Pancreas (tissue), 10 donors: ENCODE data around the gene NBDY. TPM values are rescaled to one million over a fixed set of nuclear protein-coding genes. Genes with fewer than 3 reads are reported as not detected.
A peak's percentile ranks its signal among the peaks of the same experiment; 100 is the strongest.

Experiments
- ATAC-seq, 4 donors: fragments of 200-7000 bp; cut with Tn5 transposase; one replicate each; pipeline versions ENCODE4 v1.8.0 to v1.9.1; 2020; ENCODE audit warnings: mild to moderate bottlenecking in 4 of 4, moderate library complexity in 4 of 4
- DNase-seq, 6 donors: peaks; one replicate each; pipeline ENCODE4 v3.0.0-alpha.2; 2020
- FAIRE-seq: peaks from 2 replicates; lab custom pipeline; 2012; peaks lifted over from hg19 to GRCh38; lab: Jason Lieb, UNC
- H3K27ac ChIP-seq, 4 donors: fragments of 200-600 bp; sonication (generic); 1 replicate in 3 of 4; 2 replicates in 1 of 4; pipeline versions ENCODE4 v1.5.0 to v1.8.0; 2020
- H3K27me3 ChIP-seq, 4 donors: fragments of 200-600 bp; one replicate each; pipeline ENCODE4 v1.8.0; 2021
- H3K36me3 ChIP-seq, 3 donors: fragments of 200-600 bp; sonication (generic) in 1 of 3; one replicate each; pipeline versions ENCODE4 v1.5.0 to v1.8.0; 2020 to 2021
- H3K4me1 ChIP-seq, 3 donors: fragments of 200-600 bp; one replicate each; pipeline ENCODE4 v1.8.0; 2021
- H3K4me3 ChIP-seq, 4 donors: fragments of 200-600 bp; sonication (generic) in 2 of 4; one replicate each; pipeline versions ENCODE4 v1.5.0 to v1.8.0; 2020 to 2021
- H3K9me3 ChIP-seq, 4 donors: fragments of 200-600 bp; one replicate each; pipeline ENCODE4 v1.8.0; 2021
- WGBS, 2 donors: extraction: QIAGEN DNeasy Blood & Tissue Kit; methylation state at CpG; one replicate each; pipeline ENCODE4 v1.1.7; 2013; 5-methylcytosine and 5-hydroxymethylcytosine counted together
- intact Hi-C, 3 donors: fragments of 100-400 bp; cut with DNase I; formaldehyde crosslinking; loops; one replicate each; pipeline versions ENCODE4 v1.11.1 to v1.14.2; 2022
- polyA plus RNA-seq, 2 donors: library from polyadenylated mRNA; stranded (reverse); fragments of 200-250 nt; gene quantifications; one replicate each; pipeline ENCODE4 v1.2.3, GENCODE V29; 2013
- total RNA-seq, 6 donors: library from RNA; stranded (reverse); fragmentation: NEBNext Ultra II Directional in 4 of 6; extraction: Animal tissue kit (Norgen Biotek cat#: 25700) in 4 of 6; gene quantifications; one replicate each; pipeline versions ENCODE4 v1.2.1 to v1.2.4, GENCODE V29; 2021 to 2023
- TF ChIP-seq, protein P1 (sequence below), 4 donors: fragments of 200-600 bp; sonication (generic) in 3 of 4; IDR thresholded peaks; one replicate each; pipeline versions ENCODE4 v1.5.0 to v1.8.0; 2021; ENCODE audit warnings: antibody characterized with exemption in 4 of 4
- donor health status: healthy with polysubstance abuse.
- donor health status: DM: no; HTN: no; CAD: no; lungs with moderate emphysema.
- donor health status: DM: no; HTN: no; CAD: no.
- donor health status: control.
- donor health status: control.
- donor health status: Bipolar disorder and iron deficiency.
- donor health status: DM: yes; HTN: yes; CAD: no.
- donor health status: DM: no; HTN: no; CAD: no.
- donor health status: DM: no; HTN: no; CAD: no.
- donor health status: DM: yes; HTN: yes; CAD: no.

The NBDY gene
- total and polyA plus RNA-seq, 8 donors = 7.0 to 22.8 (median 9.1) TPM

DNA sequence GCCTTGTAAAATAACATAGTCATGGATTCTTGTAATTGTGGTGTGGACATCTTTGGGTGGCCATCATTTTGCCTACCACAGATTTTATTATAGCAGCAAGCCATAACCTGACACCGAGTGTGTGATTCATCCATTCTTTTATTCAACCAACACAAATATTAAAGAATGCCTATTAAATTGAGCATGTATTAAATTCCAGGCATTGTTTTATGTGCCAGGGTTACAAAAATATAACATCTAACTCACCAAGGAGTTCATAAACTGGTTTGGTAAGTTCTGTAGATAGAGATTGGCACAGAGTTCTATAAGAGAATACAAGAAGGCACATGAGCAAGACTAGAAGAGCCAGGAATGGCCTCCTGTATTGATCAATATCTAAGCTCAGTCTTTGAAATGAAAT is 18.0 kb downstream of the NBDY start:
- intact Hi-C loops = no loop called here
- no peaks in the 10 kb centered on the region for H3K9me3 ChIP-seq
- FAIRE-seq (no peak), ATAC-seq (no peak), DNase-seq (no peak)
- WGBS, 2 donors = 85 to 92% methylated on average over 1 of the region's 1 CpG
- H3K4me1 ChIP-seq = no peaks in the 10 kb centered on the region
- no peak overlapping the region for H3K27ac ChIP-seq
- no peak overlapping the region for H3K4me3 ChIP-seq
- no peaks in the 10 kb centered on the region for H3K36me3 ChIP-seq
- TF ChIP-seq, protein P1, sequence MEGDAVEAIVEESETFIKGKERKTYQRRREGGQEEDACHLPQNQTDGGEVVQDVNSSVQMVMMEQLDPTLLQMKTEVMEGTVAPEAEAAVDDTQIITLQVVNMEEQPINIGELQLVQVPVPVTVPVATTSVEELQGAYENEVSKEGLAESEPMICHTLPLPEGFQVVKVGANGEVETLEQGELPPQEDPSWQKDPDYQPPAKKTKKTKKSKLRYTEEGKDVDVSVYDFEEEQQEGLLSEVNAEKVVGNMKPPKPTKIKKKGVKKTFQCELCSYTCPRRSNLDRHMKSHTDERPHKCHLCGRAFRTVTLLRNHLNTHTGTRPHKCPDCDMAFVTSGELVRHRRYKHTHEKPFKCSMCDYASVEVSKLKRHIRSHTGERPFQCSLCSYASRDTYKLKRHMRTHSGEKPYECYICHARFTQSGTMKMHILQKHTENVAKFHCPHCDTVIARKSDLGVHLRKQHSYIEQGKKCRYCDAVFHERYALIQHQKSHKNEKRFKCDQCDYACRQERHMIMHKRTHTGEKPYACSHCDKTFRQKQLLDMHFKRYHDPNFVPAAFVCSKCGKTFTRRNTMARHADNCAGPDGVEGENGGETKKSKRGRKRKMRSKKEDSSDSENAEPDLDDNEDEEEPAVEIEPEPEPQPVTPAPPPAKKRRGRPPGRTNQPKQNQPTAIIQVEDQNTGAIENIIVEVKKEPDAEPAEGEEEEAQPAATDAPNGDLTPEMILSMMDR (IDR thresholded peaks at IDR 0.05) = no peak
- H3K27me3 ChIP-seq = peaks cover 0 to 17% (median 2%) of the 10 kb centered on the region in 4 donors

DNA sequence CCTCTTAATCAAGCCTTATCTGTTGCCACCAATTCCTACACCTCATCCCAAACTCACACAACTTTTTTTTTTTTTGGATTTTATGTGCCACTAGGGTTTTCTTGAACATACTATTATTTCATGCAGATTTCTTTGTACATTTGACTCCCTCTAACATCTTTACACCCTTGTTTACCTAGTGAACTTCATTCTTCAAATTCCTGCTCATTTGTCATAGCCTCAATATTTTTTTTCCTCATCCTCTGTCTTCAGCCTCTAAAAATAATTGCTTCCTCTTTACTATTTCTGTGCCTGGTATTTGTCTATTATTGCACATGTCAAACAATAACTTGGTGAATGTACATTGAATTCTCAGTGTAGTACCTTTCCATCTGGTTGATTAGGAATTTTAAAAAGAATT is 22.0 kb downstream of the NBDY start:
- FAIRE-seq = peak; percentile 61
- TF ChIP-seq, protein P1 (IDR thresholded peaks at IDR 0.05) = no peak
- H3K27me3 ChIP-seq = peaks cover 0 to 7% (median 2%) of the 10 kb centered on the region in 4 donors
- no peaks in the 10 kb centered on the region for H3K36me3 ChIP-seq
- H3K27ac ChIP-seq = no peak overlapping the region
- H3K4me3 ChIP-seq = no peak overlapping the region
- H3K9me3 ChIP-seq = no peaks in the 10 kb centered on the region
- no peak for DNase-seq
- no peaks in the 10 kb centered on the region for H3K4me1 ChIP-seq
- ATAC-seq = no peak
- intact Hi-C loops = no loop called here

DNA sequence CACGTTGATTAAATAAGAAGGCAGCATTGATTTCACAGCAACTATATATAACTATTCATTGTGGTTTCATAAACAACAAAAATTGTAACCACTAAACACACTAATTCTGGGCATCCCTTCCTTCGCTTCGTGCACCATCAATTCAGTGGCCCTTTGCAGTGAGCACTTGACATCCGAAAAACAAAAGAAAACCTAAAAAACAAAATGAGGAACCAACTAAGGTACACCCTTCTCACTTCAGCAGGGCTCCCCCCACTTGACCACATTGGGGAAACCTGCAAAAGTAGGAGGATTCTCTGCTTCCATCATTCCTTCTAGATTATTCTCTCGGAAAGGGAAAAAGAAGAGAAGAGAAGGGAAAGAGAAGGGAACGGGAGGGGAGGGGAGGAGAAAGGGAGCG is 28.3 kb downstream of the NBDY start:
- TF ChIP-seq, protein P1 (IDR thresholded peaks at IDR 0.05) = no peak
- Histone ChIP-seq H3K9me3 (no peaks in the 10 kb centered on the region), H3K4me3 (no peak overlapping the region), H3K27me3 (peaks cover 0 to 8% (median 1%) of the 10 kb centered on the region in 4 donors), H3K36me3 (no peaks in the 10 kb centered on the region), H3K27ac (no peak overlapping the region), H3K4me1 (no peaks in the 10 kb centered on the region)
- no peak for DNase-seq
- WGBS, 2 donors = 67 to 95% methylated on average over 7 of the region's 7 CpGs
- intact Hi-C loops = no loop called here
- FAIRE-seq = no peak
- no peak for ATAC-seq

DNA sequence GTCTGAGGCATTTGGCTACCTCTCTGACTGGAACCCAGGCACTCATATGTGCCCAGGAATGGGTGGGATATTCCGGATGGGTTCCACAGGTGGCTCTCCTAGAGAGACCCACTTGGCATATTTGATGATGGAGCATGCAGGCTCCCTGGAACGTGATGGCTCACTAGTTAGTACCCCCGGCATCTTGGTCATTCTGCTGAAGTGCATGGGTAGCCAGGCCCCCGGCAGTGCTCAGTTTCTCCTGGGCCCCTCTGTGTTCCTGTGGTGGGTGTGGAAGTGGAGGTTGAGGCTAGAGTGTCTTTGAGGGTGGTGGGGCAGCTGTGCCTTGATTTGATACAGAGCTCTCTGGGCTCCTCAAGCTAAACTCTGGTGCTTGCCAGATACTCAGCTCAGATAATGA is 29.4 kb downstream of the NBDY start:
- FAIRE-seq (no peak), ATAC-seq (no peak)
- intact Hi-C loops = no loop called here

More for the DNA sequence above, 29.4 kb downstream of the NBDY start:
- H3K27ac ChIP-seq = no peak overlapping the region
- 82 to 92% methylated on average over 4 of the region's 4 CpGs for WGBS, 2 donors
- H3K36me3 ChIP-seq = no peaks in the 10 kb centered on the region
- TF ChIP-seq, protein P1 (IDR thresholded peaks at IDR 0.05) = no peak
- peak in 1 of 6 donors; percentile 16 for DNase-seq
- H3K4me1 ChIP-seq = no peaks in the 10 kb centered on the region
- H3K27me3 ChIP-seq = peaks cover 0 to 8% (median 1%) of the 10 kb centered on the region in 4 donors
- H3K4me3 ChIP-seq = no peak overlapping the region
- H3K9me3 ChIP-seq = no peaks in the 10 kb centered on the region
